NCI-H146 treated with DMSO at 0.1 percent for 48 hours (cell line): Measurements from ENCODE around the gene AGPAT3.

Experiments
- DNase-seq: peaks from one replicate; lab custom pipeline; 2025; ENCODE audit not compliant: unreplicated experiment; lab: John Stamatoyannopoulos, UW

The AGPAT3 gene

DNA sequence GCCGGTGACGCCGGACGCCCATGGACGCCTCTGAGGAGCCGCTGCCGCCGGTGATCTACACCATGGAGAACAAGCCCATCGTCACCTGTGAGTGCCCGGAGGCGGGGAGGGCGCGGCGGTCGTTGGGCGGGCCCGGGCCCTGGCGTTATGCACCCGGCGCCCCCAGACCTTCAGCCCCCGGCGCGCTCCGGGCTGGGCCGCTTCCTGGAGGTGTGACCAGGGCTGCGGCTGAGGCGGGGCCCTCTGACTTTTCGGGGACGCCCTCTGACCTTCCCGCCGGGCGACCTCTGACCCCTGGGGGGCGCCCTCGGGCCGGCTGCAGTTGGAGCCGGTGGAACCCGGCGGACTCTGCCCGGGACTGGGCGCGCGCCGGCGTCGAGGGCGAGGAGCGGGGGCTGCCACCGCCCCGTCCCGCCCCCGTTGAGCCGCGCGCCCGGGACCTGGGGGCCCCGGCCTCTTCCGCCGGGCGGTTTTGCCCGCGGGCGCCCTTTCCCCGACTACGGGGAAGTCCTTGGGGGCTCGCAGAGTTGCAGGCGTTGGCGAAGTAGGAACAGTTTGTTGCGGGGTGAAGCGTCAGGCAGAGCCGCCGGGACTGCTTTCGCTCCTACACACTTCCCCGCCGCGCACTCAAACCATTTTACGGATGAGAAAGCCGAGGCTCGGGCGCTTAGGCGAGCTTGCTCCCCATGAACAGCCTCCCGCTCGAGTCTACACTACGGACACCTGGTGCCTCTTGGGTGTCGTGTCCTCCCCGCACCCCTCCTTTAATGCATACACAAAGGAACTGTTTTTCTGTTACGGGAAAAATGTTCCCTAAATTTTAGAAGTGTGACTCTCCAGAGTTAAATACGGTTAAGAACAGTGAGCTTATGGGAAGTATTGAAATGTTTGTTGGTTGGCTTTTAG lies 147.7 kb downstream of the AGPAT3 start:
- DNase-seq = no peak

- no peak for DNase-seq
These were observed 148.5 kb downstream of the AGPAT3 start for GRCh38 chr21:44013380-44014088.

- DNase-seq = no peak
These were observed 152.6 kb downstream of the AGPAT3 start for GRCh38 chr21:44017601-44018000.

GRCh38 chr21:44018127-44018526 lies 153.1 kb downstream of the AGPAT3 start:
- no peak for DNase-seq

DNA sequence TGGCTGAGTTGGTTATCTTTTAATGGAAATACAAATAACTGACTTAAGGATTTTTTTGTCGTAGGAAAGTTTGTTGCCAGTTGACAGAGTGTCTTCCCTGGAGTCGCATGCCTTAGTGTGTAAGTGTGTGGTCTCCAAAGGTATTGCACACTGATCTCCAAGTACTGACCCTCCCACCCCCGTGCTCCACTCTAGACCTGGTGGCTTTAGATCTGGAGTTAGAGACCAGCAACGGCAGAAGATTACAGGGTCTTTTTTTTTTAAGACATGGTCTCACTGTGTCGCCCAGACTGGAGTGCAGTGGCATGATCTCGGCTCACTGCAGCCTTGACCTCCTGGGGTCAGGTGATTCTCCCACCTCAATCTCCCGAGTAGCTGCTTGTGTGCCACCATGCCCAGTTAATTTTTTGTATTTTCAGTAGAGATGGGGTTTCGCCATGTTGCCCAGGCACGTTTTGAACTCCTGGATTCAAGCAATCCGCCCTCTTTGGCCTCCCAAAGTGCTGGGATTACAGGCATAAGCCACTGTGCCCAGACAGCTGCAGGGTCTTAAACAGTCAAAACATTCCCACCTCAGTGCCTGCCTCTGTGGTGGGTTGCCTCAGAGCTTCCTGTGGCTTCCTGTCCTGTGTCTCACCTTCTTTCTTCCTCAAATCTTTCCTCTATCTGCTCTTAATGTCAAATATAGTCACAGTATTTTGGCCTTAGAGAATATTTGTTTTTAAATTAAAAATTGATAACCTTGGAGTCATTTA lies 154.0 kb downstream of the AGPAT3 start:
- no peak for DNase-seq

- DNase-seq = no peak
These were observed 154.5 kb downstream of the AGPAT3 start for GRCh38 chr21:44019568-44019958.

- DNase-seq = no peak
These were observed 155.5 kb downstream of the AGPAT3 start for GRCh38 chr21:44020551-44020950.

DNA sequence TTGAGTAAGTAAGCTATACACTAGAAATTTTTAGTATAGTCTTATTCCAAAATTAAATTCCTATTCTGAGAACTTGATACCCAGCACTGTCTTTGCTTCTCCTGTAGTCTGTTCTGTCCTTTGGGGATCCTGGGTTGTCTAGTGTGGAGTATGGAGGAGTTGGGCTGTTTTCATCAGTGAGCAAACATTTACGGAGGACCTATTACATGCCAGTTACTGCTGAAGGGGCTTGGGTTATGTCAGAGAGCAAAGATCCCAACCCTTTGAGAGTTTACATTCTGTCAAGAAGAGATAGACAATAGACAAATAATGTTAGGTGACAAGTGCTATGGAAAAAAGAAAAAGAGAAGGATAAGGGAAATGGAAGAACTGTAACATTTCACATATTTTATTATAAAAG lies 156.0 kb downstream of the AGPAT3 start:
- no peak for DNase-seq

DNA sequence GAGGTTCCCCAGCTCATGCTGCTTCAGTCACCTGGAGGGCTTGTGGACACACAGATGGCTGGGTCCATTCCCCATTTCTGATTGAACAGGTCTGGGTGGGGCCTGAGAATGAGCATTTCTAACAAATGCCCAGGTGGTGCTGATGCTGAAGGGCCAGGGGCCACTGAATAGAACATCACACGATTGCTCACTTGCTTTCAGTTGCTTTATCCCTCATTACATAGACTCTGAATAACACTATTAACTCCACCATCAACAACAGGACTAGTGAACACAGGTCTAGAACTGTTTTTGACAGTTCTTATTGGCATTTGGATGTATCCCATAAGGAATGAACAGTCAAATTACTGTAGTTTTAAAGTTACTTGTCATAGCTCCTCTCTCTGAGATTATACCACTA lies 159.2 kb downstream of the AGPAT3 start:
- no peak for DNase-seq

- DNase-seq = no peak
These were observed 159.9 kb downstream of the AGPAT3 start for GRCh38 chr21:44024887-44025353.

- no peak for DNase-seq
These were observed 162.7 kb downstream of the AGPAT3 start for GRCh38 chr21:44027607-44028286.

DNA sequence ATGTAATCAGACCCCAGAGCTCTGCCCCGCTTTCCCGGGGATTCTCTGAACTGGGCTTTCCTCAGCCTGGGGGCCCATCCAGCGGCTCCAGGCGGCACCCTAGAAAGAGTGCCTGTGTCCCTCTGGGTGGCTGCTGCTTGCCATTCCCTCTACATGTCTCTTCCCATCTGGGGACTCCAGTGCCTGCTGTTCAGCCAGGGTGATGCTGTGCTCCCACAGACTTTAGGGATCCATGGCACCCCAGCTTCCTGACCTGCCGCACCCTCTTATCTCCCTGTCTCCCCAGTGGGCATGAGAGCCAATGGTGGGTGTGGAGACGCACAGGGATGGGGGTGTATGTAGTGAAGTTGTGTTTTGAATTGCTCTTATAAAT lies 163.2 kb downstream of the AGPAT3 start:
- no peak for DNase-seq

GRCh38 chr21:44029460-44030087 lies 164.6 kb downstream of the AGPAT3 start:
- no peak for DNase-seq

- DNase-seq = no peak
These were observed 170.2 kb downstream of the AGPAT3 start for GRCh38 chr21:44035244-44035643.
